Activated T-cell treated with anti-CD3 and anti-CD28 coated beads for 4 hours (primary cell): ENCODE data around the gene ATP1A1.

Experiments used
- DNase-seq: peaks from one replicate; pipeline ENCODE4 v3.0.0-alpha.2; 2020

ATP1A1 gene

GRCh38 chr1:116446686-116447085 is 73.6 kb downstream of the ATP1A1 start:
- DNase-seq, result no peak

DNA sequence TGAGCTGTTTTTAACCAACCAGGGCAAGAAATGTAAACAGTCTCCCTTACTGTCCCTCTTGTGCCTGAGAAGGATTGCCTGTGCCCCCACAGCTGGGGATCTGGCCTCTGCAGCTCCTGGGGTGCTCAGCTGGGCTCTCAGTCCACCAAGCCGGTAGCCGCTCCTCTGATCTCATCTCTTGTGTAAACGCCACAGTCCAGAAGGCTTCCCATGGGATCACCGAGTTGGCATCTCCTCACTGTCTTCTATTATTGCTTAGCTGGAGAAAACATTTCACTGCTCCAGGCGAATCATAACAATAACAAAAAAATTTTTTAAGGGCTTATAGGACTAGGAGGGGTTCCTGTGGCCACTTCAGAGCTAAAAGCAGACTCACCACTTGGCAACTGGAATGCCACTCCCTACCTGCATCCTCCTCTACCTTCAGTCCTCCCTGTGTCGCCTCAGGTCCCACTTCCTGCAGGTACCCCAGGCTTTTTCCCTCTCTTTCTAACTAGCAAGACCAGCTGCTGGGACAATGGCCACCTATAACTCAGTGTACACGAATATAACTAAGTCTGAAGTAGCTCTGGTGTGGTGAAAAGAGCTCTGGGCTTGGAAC is 75.8 kb downstream of the ATP1A1 start:
- no peak for DNase-seq

GRCh38 chr1:116449578-116449977 is 76.5 kb downstream of the ATP1A1 start:
- DNase-seq, result no peak

- DNase-seq, result no peak
Observed at GRCh38 chr1:116451702-116452101, 78.7 kb downstream of the ATP1A1 start.

DNA sequence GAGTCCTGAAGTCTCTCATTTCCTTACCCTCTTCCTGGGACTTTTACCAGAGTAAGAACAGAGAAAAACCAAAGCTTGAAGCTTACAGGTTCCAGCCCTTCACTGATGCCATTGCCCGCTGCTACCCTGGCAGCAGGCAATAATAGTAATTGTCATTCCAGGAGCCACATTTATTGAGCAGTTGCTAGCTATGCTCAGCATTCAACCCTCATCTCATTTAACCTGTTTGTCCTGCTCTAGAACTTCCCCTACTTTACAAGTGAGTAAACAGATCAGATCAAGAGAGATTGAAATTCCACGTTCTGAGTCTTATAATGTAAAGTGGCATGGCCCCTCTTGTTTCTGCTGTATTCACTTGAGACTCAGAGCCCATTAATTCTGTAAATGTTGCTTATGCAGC is 80.4 kb downstream of the ATP1A1 start:
- no peak for DNase-seq

GRCh38 chr1:116453906-116454305 is 80.9 kb downstream of the ATP1A1 start:
- DNase-seq, result no peak
